CD1c-positive myeloid dendritic cell (primary cell): Measurements from ENCODE around the gene SPEG.
"Not testable (repeated sequence)": the region's sequence is repeated elsewhere in the genome, so short reads cannot be mapped to it uniquely, and the experiment has no call there.

ENCODE experiments used
- DNase-seq: peaks from one replicate; pipeline ENCODE4 v3.0.0-alpha.2; 2016; ENCODE audit errors: extremely low spot score

Gene SPEG

GRCh38 chr2:219404954-219405353 lies 29.7 kb upstream of the SPEG start:
- DNase-seq, result no peak

GRCh38 chr2:219405451-219405850 lies 29.2 kb upstream of the SPEG start:
- DNase-seq, result no peak

- no peak for DNase-seq
Measured at GRCh38 chr2:219405958-219406860, 28.4 kb upstream of the SPEG start.

GRCh38 chr2:219406861-219407230 lies 27.8 kb upstream of the SPEG start:
- no peak for DNase-seq

- DNase-seq, result not testable (repeated sequence)
Measured at GRCh38 chr2:219407343-219407742, 27.3 kb upstream of the SPEG start.

GRCh38 chr2:219408204-219408603 lies 26.4 kb upstream of the SPEG start:
- DNase-seq, result no peak

- DNase-seq, result no peak
Measured at GRCh38 chr2:219408631-219409030, 26.0 kb upstream of the SPEG start.

GRCh38 chr2:219409619-219410018 lies 25.0 kb upstream of the SPEG start:
- DNase-seq, result no peak

GRCh38 chr2:219410390-219410789 lies 24.3 kb upstream of the SPEG start:
- DNase-seq, result no peak

- no peak for DNase-seq
Measured at GRCh38 chr2:219414857-219415256, 19.8 kb upstream of the SPEG start.

GRCh38 chr2:219415580-219416234 lies 18.9 kb upstream of the SPEG start:
- no peak for DNase-seq

GRCh38 chr2:219416235-219416602 lies 18.4 kb upstream of the SPEG start:
- no peak for DNase-seq

- DNase-seq, result no peak
Measured at GRCh38 chr2:219416938-219417337, 17.7 kb upstream of the SPEG start.

GRCh38 chr2:219417374-219417773 lies 17.3 kb upstream of the SPEG start:
- DNase-seq, result no peak

- no peak for DNase-seq
Measured at GRCh38 chr2:219418155-219419011, 16.3 kb upstream of the SPEG start, which contains the start of gene DES. TSS of gene DES (plus strand) at chr2:219418377. CDS start at chr2:219418463, 86 bp downstream.

- no peak for DNase-seq
Measured at GRCh38 chr2:219419012-219419324, 15.7 kb upstream of the SPEG start.

GRCh38 chr2:219419331-219420197 lies 15.1 kb upstream of the SPEG start:
- no peak for DNase-seq

GRCh38 chr2:219420687-219421086 lies 14.0 kb upstream of the SPEG start:
- DNase-seq, result no peak

GRCh38 chr2:219421323-219421722 lies 13.3 kb upstream of the SPEG start:
- DNase-seq, result no peak

- no peak for DNase-seq
Measured at GRCh38 chr2:219422952-219423534, 11.6 kb upstream of the SPEG start.
